ENCODE results near the gene PPP1R13L.
"Not testable (repeated sequence)": the region's sequence is repeated elsewhere in the genome, so short reads cannot be mapped to it uniquely, and the experiment has no call there.

The PPP1R13L gene

GRCh38 chr19:45428384-45429231, 23.7 kb upstream of the PPP1R13L start:
- DNase-seq: peak; percentile 64

DNA sequence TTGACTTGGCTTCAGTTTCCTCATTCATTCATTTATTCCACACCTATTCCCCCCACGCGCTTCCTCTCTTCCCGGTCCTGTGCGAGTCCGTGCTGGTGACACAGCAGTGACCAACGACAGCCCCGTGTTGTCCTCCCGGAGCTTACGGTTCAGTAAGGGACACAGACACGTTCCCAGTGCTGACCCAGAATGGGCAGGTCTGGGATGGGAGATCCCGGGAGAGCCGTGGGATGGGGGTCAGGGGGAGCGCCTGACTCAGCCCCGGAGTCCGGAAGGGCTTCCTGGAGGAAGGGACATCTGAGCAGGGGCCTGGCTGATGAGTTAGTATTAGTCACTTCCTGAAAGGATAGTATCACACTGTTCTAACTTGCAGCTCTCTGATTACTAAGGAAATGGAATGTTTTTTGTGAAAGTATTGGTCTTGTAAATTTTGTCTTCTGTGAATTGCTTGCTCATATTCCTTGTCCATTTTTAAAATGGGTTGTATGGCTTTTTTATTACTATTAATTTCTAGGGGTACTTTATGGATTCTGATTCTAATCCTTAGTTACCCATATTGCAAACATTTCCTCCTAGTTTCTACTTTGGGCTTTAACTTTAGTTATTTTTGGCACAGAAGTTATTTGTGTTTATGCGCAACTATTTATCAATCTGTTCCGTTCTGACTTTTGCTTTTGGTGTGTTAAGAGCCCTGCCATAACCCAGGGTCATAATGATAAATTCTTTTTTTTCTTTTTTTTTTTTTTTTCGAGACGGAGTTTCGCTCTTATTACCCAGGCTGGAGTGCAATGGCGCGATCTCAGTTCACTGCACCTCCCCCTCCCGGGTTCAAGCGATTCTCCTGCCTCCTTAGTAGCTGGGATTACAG, 19.6 kb upstream of the PPP1R13L start:
- DNase-seq: peak; percentile 95

- peak; percentile 99 for DNase-seq
Observed at GRCh38 chr19:45423589-45424190, 18.8 kb upstream of the PPP1R13L start, which contains the start of gene ERCC1. Gene ERCC1 (minus strand): TSS chr19:45423917. CDS start chr19:45423374, 543 bp downstream.

DNA sequence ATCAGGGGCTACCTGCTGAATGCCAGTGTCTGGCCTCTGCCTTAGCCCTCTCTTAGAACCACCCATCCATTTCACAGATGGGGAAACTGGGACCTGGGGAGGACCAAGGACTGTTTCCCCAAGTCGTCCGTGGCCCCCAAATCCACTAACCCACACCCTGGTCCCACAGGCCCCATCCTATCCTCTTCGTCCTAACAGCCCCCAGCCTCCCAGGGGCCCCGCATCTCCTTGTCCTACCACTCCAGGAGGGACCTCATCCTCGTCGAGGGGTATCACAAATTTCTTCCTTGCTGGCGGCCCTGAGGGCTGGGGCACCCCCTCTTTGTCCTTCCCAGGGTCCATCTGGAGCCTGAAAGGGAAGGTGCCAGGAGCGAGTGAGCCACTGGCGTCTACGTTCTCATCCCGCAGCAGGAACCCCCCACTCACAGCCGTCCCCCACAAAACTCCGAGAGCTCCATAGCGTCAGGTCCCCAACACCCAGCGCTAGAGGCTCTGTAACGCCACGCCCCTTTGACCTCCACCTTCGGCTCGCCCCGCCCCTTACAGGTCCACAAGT, 18.2 kb upstream of the PPP1R13L start:
- no peak for DNase-seq

DNA sequence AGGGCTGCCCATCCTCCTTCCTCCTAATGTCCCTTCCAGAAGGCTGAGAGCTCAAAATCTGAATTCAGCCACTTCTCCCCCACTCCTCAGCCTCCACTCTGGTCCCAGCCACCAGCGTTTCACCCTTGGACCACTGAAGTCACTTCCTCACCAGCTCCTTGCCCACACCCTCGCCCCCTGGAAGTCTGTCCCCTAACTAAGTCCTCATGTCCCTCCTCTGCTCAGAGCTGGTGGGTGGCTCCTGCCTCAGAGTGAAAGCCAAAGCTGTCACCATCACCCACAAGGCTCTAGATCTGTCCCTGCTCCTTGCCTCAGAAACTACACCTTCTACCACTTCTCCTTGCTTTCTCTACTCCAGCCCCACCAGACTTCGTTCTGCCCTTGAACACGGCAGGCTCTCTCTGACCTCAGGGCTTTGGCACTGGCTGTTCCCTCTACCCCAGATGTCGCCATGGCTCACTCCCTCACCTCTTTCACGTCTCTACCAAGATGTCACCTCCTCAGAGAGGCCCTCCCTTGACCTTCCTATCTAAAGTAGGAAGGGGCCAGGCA, 17.2 kb upstream of the PPP1R13L start:
- no peak for DNase-seq

DNA sequence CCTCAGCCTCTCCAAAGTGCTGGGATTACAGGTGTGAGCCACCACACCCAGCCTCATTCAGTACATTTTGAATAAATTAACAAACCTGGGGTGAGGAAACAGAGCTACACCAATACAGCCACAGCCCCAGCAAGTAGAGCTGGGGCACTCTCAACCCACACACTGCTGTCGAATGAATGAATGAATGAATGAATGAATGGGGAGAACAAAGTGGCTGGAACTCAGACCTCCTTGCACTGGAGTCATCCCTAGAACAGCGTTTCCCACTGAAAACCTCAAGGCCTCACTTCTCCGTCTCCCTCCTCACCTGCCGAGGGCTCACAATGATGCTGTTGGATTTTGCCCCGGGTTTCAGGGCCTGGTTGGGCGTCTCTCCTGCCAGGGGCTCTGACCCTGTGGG, 16.0 kb upstream of the PPP1R13L start:
- no peak for DNase-seq

DNA sequence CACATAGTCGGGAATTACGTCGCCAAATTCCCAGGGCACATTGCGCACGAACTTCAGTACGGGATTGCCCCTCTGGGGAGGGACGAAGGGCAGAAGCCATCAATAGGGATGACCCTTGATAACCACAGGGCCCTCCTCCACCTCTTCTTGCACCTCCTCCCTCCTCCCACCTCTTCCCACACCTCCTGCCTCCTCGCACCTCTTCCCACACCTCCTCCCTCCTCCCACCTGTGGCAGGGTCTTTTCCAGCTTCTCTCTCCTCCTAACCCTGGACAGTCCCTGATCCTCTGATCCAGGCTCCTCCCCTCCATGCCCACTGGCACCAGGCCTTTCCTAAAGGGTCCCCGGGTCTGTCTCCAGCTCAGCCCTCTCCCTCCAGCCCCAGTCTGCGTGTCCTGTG, 15.5 kb upstream of the PPP1R13L start:
- DNase-seq: no peak

- no peak for DNase-seq
Observed at GRCh38 chr19:45419895-45420294, 15.0 kb upstream of the PPP1R13L start.

- no peak for DNase-seq
Observed at GRCh38 chr19:45419396-45419795, 14.5 kb upstream of the PPP1R13L start.

- DNase-seq: no peak
Observed at GRCh38 chr19:45418802-45419201, 13.9 kb upstream of the PPP1R13L start.

DNA sequence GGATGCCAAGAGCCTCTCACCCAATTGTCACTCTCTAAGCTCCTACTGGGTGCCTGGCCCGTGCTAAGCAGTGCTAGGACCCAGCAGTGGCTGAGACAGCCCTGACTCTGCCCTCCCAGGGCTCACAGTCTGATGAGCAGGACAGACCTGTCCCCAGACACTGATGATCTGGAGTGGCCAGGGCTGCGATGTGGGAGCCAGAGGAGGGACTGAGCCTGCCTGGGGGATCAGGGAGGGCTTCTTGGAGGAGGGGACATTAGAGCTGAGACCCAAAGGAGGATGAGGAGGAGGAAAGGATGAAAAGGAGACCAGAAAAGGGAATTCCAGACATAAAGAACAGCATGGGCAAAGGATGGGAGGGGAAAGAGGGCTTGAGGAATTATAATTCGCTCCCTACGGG, 12.3 kb upstream of the PPP1R13L start:
- no peak for DNase-seq

- no peak for DNase-seq
Observed at GRCh38 chr19:45414468-45414867, 9.6 kb upstream of the PPP1R13L start.

DNA sequence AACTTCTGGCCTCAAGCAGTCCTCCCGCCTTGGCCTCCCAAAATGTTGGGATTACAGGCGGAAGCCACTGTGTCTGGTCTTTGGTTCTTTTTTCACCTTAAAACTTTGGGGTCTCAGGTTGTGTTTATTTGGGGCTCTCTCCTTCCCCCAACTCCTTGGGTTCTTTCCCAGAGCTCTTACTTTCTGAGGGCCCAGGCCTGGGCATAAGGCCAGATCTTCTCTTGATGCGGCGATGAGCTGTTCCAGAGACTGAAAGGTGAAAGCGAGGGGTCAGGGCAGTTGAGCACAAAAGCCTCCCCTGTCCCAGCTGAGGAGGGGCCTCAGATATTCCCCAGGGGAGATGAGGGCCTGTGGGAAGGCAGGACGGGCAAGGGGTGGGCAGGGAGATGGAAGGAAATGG, 8.6 kb upstream of the PPP1R13L start:
- no peak for DNase-seq

- not testable (repeated sequence) for DNase-seq
Observed at GRCh38 chr19:45410330-45410729, 5.5 kb upstream of the PPP1R13L start.

DNA sequence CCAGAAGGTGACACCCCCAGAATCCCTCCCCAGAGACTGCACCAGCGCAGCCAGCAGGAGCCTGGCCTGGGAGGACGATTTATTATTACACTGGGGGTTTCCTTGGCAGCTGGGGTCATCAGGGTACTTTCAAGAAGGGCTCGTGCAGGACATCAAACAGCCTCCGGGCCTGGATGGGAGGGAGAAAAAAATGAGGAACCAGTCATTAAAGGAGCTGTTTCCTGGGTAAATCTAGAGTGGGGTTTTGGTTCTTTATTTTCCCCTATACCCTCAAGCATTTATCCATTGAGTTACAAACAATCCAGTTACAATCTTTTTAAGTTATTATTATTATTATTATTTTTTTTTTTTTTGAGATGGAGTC, 4.7 kb upstream of the PPP1R13L start:
- DNase-seq: no peak

GRCh38 chr19:45408830-45409556, 4.1 kb upstream of the PPP1R13L start:
- no peak for DNase-seq

- no peak for DNase-seq
Observed at GRCh38 chr19:45408121-45408520, 3.3 kb upstream of the PPP1R13L start.

- DNase-seq: not testable (repeated sequence)
Observed at GRCh38 chr19:45407585-45407984, 2.7 kb upstream of the PPP1R13L start.

- no peak for DNase-seq
Observed at GRCh38 chr19:45407091-45407375, 2.2 kb upstream of the PPP1R13L start.

GRCh38 chr19:45406226-45407090, 1.6 kb upstream of the PPP1R13L start, which contains the start of gene POLR1G:
Gene POLR1G (plus strand): TSS chr19:45406644. CDS start chr19:45406697, 53 bp downstream.
- peak; percentile 97 for DNase-seq
